ENCODE data around the gene PPP1R1B.

GRCh38 chr17:39660397-39661385 lies 33.9 kb downstream of the PPP1R1B start:
- TF ChIP-seq CTCF (IDR thresholded peaks at IDR 0.05) (no peak), POLR2A (IDR thresholded peaks at IDR 0.05) (no peak)

All from testis (tissue), 2 donors.